BE2C (cell line): ENCODE data around the gene NMNAT1.
"Not testable (repeated sequence)": the region's sequence is repeated elsewhere in the genome, so short reads cannot be mapped to it uniquely, and the experiment has no call there.

Experiments
- DNase-seq: peaks from one replicate; pipeline ENCODE4 v3.0.0-alpha.2; 2020
- H3K27me3 ChIP-seq: fragments of 250-450 bp; sonication (Bioruptor Pico); 2 replicates; pipeline ENCODE4 v1.5.1; 2020; ENCODE audit warnings: mild to moderate bottlenecking
- H3K36me3 ChIP-seq: fragments of 250-450 bp; sonication (Bioruptor Pico); 2 replicates; pipeline ENCODE4 v1.5.1; 2020; ENCODE audit warnings: mild to moderate bottlenecking
- H3K4me1 ChIP-seq: fragments of 250-450 bp; sonication (Bioruptor Pico); 2 replicates; pipeline ENCODE4 v1.5.1; 2020
- H3K4me3 ChIP-seq: 2 replicates; pipeline ENCODE4 v1.5.1; 2011; ENCODE audit warnings: low read depth, low read length
- H3K9me3 ChIP-seq: fragments of 250-450 bp; sonication (Bioruptor Pico); 2 replicates; pipeline ENCODE4 v1.5.1; 2020
- TF ChIP-seq, protein P1 (sequence below): IDR thresholded peaks from 2 replicates; pipeline ENCODE4 v1.5.1; 2012; ENCODE audit warnings: mild to moderate bottlenecking, low read depth, low read length

Gene NMNAT1

DNA sequence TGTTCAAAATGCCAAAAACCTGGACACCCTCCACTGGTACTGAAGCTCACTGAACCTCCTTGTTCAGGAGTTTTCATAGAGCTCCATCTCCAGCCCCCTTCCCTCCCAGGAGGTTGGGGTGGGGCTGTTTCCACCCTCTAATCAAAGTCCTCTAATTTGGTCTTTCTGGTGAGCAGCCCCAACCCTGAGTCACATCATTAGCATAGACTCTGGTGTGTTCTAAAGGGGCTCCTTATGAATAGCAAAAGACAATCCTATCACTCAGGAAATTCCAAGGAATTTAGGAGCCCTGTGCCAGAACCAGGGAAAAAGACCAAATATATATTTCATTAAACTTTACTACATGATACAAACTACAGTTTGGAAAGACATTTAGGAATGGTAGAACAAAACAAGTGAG, 76.3 kb downstream of the NMNAT1 start:
- TF ChIP-seq, protein P1, sequence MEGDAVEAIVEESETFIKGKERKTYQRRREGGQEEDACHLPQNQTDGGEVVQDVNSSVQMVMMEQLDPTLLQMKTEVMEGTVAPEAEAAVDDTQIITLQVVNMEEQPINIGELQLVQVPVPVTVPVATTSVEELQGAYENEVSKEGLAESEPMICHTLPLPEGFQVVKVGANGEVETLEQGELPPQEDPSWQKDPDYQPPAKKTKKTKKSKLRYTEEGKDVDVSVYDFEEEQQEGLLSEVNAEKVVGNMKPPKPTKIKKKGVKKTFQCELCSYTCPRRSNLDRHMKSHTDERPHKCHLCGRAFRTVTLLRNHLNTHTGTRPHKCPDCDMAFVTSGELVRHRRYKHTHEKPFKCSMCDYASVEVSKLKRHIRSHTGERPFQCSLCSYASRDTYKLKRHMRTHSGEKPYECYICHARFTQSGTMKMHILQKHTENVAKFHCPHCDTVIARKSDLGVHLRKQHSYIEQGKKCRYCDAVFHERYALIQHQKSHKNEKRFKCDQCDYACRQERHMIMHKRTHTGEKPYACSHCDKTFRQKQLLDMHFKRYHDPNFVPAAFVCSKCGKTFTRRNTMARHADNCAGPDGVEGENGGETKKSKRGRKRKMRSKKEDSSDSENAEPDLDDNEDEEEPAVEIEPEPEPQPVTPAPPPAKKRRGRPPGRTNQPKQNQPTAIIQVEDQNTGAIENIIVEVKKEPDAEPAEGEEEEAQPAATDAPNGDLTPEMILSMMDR = no peak
- DNase-seq = no peak
- H3K9me3 ChIP-seq = no peaks in the 10 kb centered on the region
- H3K4me3 ChIP-seq = no peak overlapping the region
- H3K36me3 ChIP-seq = no peaks in the 10 kb centered on the region
- H3K4me1 ChIP-seq = no peaks in the 10 kb centered on the region
- no peaks in the 10 kb centered on the region for H3K27me3 ChIP-seq

- DNase-seq = no peak
- Histone ChIP-seq H3K4me3 (no peak overlapping the region), H3K27me3 (no peaks in the 10 kb centered on the region), H3K9me3 (no peaks in the 10 kb centered on the region), H3K36me3 (no peaks in the 10 kb centered on the region), H3K4me1 (no peaks in the 10 kb centered on the region)
- TF ChIP-seq, protein P1 = no peak
Measured at GRCh38 chr1:10020086-10020485, 76.8 kb downstream of the NMNAT1 start.

DNA sequence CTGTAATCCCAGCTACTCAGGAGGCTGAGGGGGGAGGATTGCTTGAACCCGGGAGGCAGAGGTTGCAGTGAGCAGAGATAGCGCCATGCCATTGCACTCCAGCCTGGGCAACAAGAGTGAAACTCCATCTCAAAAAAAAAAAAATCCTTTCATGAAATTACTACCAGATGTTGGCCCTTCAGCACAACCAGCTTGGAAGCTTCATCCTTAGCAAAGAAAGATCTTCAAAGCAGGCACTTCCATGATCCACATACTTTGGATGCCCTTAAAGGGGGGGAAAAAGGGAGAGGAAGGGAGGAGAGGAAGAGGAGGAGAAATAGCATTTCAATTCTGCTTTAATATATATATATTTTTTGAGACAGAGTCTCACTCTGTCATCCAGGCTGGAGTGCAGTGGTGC, 77.4 kb downstream of the NMNAT1 start:
- DNase-seq, H3K27me3 ChIP-seq, H3K4me1 ChIP-seq, H3K36me3 ChIP-seq, H3K9me3 ChIP-seq, H3K4me3 ChIP-seq: not testable (repeated sequence)

GRCh38 chr1:10021992-10022391, 78.7 kb downstream of the NMNAT1 start:
- not testable (repeated sequence) for H3K36me3 ChIP-seq, H3K4me1 ChIP-seq, H3K4me3 ChIP-seq, H3K27me3 ChIP-seq, H3K9me3 ChIP-seq, DNase-seq

- no peaks in the 10 kb centered on the region for H3K4me1 ChIP-seq
- no peaks in the 10 kb centered on the region for H3K36me3 ChIP-seq
- no peaks in the 10 kb centered on the region for H3K9me3 ChIP-seq
- DNase-seq = no peak
- TF ChIP-seq, protein P1 = no peak
- no peak overlapping the region for H3K4me3 ChIP-seq
- H3K27me3 ChIP-seq = no peaks in the 10 kb centered on the region
Measured at GRCh38 chr1:10022656-10023055, 79.4 kb downstream of the NMNAT1 start.

DNA sequence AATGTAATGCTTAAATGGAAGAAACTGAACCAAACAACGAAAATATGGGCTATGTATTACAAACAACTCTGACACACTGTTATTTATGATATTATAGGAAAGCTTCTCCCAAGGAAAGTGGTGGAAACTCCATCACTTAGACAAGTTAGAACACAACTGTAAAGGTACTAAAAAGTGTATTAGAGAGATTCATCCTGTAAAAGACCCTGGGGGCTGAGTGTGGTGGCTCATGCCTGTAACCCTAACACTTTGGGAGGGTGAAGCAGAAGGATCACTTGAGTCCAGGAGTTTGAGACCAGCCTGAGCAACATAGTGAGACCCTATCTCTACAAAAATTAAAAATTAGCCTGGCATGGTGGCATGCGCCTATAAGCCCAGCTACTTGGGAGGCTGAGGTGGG, 82.1 kb downstream of the NMNAT1 start:
- no peaks in the 10 kb centered on the region for H3K36me3 ChIP-seq
- H3K4me1 ChIP-seq = no peaks in the 10 kb centered on the region
- no peaks in the 10 kb centered on the region for H3K27me3 ChIP-seq
- DNase-seq = no peak
- no peak overlapping the region for H3K4me3 ChIP-seq
- no peaks in the 10 kb centered on the region for H3K9me3 ChIP-seq
- TF ChIP-seq, protein P1 = no peak

DNA sequence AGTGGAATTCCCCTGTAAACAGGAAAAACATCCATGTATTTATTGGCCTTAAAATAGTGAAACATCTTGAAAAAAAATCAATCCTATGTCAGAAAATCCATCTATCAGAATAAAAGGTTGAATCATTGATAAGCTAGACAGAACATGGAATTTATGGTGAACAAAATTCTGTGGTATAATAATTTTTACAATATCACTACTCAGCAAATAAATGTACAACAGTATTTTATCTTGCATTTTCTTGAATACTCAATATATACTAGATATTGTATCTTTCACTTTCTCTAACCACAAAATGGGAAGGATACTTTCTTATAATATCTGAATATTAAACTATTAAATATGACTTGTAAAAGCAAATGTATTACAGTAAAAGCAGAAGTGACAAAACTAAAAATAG, 83.8 kb downstream of the NMNAT1 start:
- Histone ChIP-seq H3K9me3 (no peaks in the 10 kb centered on the region), H3K4me3 (no peak overlapping the region), H3K36me3 (no peaks in the 10 kb centered on the region), H3K4me1 (no peaks in the 10 kb centered on the region), H3K27me3 (no peaks in the 10 kb centered on the region)
- TF ChIP-seq, protein P1 = no peak
- DNase-seq = no peak

GRCh38 chr1:10028956-10029500, 85.8 kb downstream of the NMNAT1 start:
- not testable (repeated sequence) for H3K36me3 ChIP-seq, H3K9me3 ChIP-seq, H3K4me1 ChIP-seq, DNase-seq, H3K4me3 ChIP-seq, H3K27me3 ChIP-seq
